ENCODE measurements around the gene PANX3.

Gene PANX3

DNA sequence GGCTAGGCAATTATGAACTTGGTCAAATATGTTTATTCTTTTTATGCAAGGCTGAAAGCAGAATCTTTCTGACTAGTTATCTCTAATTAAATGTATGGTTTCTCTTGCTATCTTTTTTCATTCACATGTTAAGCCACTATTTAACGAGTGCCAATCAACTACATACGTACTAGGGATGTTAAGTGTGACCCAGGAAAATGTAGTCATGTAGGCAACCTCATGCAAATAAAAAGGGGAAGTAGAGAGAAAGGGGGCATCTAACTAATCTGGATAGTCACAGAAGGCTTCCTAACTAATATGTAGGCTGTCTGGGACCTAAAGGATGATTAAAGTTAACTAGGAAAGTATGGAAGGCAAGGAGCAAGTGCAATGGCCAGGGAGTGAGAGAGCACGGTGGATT, 34.9 kb downstream of the PANX3 start:
- DNase-seq: peak; percentile 29
- in situ Hi-C loops (cut with MboI; ENCODE audit: low pct_unique_long_range_greater_than_20kb, low sequenced_read_pairs): no loop called here

DNA sequence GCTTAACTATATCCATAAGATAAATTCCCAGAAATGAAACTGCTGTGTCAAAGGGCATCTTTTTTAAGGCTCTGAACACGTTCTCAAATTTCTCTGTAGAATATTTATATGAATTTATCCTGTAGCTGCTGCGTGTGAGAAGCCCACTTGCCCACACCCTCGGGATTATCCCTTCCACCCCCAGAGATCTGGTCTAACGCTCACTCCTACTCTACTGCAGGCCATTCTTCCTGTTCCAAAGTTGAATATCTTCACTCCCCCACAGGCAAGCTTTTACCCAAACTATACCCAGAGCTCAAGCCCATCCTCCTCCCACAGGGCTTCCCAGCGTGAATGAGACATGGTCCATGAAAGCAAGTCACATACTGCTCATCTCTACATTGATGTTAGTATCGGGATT, 37.4 kb downstream of the PANX3 start:
- in situ Hi-C loops (cut with MboI; ENCODE audit: low pct_unique_long_range_greater_than_20kb, low sequenced_read_pairs): no loop called here
- DNase-seq: no peak

DNA sequence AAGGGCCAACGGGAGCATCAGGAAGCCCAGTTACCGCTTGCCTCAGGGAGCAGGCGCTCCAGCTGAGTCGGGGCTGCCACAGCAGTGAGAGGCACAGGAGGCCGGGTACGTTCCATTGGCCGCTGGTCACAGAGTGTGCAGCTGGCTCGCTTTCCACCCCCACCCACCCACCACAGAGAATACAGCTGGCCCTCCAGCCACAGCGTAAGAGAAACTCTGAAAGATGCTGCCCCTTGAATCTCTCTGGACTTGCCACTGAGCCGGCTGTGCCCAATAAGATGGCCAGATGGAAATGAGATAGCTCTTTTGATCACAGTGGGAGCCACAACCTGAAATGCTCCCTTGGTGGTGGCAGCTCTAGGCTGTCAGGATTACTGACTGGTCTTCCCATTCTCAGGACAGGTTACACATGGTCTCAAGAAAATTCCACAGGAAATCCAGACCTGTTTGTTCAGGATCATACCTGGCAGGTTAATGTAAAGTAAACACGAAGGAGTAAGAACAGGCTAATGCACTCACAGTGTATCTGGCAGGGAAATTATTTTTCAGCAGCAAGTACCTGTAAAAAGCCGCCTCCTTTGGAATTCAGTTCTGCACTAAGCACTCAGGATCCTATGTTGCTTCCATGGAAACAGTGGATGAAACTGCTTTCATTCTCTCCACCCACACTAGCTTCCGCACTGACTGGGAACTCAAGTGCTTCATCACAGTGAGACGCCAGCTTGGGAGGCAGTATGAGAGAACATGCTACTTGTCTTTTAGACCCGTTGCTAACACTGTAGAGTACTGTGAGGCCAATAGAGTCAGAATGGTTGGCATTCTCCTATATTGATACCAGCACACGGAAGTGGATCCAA, 45.8 kb downstream of the PANX3 start:
- DNase-seq: no peak
- in situ Hi-C loops (cut with MboI; ENCODE audit: low pct_unique_long_range_greater_than_20kb, low sequenced_read_pairs): loop anchor here (25.0 kb wide), 1 partner anchor 180 kb away; no protein-coding TSS in a partner anchor

DNA sequence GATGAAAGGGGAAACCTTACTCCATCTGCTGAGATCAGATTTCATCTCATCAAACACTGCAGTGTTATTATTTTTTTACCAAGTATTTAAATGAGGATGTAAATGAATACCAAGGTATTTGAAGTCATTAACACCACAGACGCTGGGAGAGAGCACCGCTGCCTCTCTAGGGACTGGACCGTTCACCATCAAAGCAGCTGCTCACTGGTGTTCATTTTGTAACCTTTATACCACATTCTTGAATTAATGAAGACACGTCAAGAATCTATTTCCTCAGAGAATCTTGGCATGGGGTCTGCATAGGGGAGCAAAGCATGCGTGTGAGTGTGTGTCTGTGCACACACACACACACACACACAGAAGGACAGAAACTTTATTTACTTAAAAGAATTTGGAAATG, 46.7 kb downstream of the PANX3 start:
- DNase-seq: no peak
- in situ Hi-C loops (cut with MboI; ENCODE audit: low pct_unique_long_range_greater_than_20kb, low sequenced_read_pairs): loop anchor here (25.0 kb wide), 1 partner anchor 179 kb away; no protein-coding TSS in a partner anchor

DNA sequence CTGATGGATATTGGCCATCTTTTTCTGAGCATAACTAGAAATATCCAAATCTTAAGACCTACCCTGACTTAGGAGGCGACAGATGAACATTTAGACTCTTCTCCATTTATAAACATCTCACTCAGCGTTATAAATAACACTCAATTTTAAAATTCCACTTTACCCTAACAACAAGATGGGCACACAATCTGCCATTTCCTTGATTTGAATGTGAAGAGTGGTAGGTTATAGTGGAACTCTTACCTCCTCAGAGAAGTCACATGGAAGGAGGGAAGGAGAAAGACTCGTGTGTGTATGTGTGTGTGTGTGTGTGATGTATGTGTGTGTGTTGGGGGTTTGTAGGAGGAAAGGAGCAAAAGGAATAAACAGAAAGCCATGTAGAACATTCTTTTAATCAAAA, 47.3 kb downstream of the PANX3 start:
- in situ Hi-C loops (cut with MboI; ENCODE audit: low pct_unique_long_range_greater_than_20kb, low sequenced_read_pairs): loop anchor here (25.0 kb wide), 1 partner anchor 179 kb away; no protein-coding TSS in a partner anchor
- no peak for DNase-seq

DNA sequence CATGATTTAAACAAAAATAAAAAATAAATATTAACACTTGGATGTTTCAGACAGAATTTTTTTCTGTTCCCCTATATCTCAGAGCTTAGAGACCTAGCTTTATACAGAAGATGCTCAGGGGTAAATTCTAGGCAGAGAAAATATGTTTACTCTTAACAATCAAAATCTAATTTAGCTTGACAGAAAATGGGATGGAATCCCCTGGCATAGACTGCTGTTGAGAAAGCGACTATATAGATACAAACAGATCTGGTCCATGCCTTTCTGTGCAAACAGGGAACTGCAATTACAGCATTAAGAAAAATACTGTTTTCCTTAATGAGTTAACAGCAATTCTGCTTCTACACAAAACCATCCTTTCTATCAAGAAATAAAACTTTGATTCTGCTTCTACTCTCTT, 47.8 kb downstream of the PANX3 start:
- DNase-seq: no peak
- in situ Hi-C loops (cut with MboI; ENCODE audit: low pct_unique_long_range_greater_than_20kb, low sequenced_read_pairs): loop anchor here (25.0 kb wide), 1 partner anchor 178 kb away; no protein-coding TSS in a partner anchor

DNA sequence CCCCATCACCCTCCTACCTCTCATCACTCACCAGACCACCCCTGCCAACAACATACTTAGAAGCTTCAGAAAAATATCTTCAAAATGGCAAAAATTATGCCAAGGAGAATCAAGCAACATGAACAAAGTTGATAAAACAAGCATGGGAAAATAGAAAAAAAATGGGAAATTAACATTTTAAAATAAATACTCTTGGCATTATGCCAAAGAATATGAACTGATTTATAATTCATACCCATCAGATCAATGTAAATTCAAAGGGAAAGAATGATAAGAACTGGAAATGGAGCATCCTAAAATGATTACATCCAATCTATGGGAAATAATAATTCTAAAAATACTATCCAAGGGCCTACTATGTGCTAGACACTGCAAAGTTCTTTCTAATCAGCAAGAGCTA, 50.3 kb downstream of the PANX3 start:
- no peak for DNase-seq
- in situ Hi-C loops (cut with MboI; ENCODE audit: low pct_unique_long_range_greater_than_20kb, low sequenced_read_pairs): loop anchor here (25.0 kb wide), 1 partner anchor 176 kb away; no protein-coding TSS in a partner anchor

DNA sequence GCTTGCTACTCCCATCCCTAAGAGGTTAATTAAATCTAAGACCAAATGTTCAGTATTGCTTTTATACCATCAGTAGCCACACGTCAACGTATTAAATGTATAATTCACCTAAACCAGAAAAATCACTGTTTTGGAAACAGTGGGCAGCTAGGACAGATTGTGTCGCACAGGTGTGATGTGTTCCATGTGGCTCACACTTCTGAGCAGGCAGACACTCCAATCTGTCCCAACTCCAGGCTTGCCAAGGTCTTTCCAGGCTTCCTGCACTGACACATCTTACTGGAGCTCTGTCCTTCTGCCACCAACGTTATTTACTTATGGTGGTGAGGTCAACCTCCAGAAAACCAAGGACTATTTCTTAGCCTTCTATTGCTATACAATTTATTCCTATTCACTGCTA, 50.9 kb downstream of the PANX3 start:
- no peak for DNase-seq
- in situ Hi-C loops (cut with MboI; ENCODE audit: low pct_unique_long_range_greater_than_20kb, low sequenced_read_pairs): loop anchor here (25.0 kb wide), 1 partner anchor 175 kb away; no protein-coding TSS in a partner anchor

DNA sequence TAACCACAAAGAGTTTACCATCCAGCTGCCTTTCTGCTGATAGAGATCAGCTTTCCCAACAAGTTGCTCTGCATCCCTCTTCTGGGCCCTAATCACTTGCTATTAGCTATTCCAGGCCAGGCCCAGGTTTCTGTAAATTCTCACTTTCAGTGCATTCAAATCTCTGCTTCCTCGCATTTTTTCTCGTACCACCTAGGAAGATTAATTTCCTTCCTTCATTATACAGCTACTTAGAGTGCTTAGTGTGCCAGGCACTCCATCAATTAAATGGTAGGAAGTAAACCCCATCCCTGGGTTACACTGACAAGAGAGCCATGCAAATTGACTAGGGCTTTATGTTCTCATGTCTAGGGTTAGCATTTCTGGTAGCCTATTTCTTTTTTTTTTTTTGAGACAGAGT, 52.6 kb downstream of the PANX3 start:
- DNase-seq: no peak
- in situ Hi-C loops (cut with MboI; ENCODE audit: low pct_unique_long_range_greater_than_20kb, low sequenced_read_pairs): loop anchor here (25.0 kb wide), 1 partner anchor 173 kb away; no protein-coding TSS in a partner anchor

DNA sequence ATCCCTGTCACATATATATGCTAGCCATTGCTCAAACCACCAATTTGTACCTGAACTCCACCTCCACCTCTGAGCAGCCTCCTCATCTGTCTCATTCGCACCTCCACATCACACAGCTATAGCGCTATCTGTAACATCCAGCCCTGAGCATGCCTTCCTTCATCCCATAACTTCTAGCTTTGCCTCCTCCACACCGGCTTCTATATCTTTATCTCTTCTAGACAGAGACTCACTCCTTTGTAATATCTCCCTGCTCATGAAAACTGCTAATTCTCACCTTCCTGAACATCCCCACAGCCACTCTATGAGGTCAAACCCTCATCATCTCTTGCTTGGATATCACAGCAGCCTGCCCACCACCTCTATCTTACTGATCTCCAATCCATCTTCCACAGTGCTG, 56.4 kb downstream of the PANX3 start:
- in situ Hi-C loops (cut with MboI; ENCODE audit: low pct_unique_long_range_greater_than_20kb, low sequenced_read_pairs): loop anchor here (25.0 kb wide), 1 partner anchor 170 kb away; no protein-coding TSS in a partner anchor
- no peak for DNase-seq

DNA sequence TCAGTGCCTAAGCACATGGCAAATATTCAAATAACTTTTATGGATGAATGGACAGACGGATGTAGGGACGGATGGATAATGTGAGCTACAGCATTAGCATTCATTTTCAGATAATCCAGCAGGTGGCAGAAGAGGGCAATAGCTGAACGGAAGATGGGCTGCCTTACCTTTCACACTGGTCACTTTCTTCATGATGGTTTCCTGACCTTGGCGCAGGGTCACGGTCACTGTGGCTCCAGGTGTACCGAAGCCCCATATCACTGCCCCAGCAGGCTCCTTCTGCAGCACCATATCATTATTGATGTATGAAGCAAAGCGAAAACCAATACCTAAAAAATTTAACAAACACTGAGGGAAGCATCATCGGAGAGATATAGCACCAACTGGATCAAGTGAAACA, 58.0 kb downstream of the PANX3 start:
- in situ Hi-C loops (cut with MboI; ENCODE audit: low pct_unique_long_range_greater_than_20kb, low sequenced_read_pairs): loop anchor here (25.0 kb wide), 1 partner anchor 168 kb away; no protein-coding TSS in a partner anchor
- peak; percentile 55 for DNase-seq
